ENCODE measurements around the gene SSH3. TPM values are rescaled to one million over a fixed set of nuclear protein-coding genes. Genes with fewer than 3 reads are reported as not detected.

SSH3 gene
- total RNA-seq, 2 experiments from 2014 or later: 10.7 to 26.4 TPM

DNA sequence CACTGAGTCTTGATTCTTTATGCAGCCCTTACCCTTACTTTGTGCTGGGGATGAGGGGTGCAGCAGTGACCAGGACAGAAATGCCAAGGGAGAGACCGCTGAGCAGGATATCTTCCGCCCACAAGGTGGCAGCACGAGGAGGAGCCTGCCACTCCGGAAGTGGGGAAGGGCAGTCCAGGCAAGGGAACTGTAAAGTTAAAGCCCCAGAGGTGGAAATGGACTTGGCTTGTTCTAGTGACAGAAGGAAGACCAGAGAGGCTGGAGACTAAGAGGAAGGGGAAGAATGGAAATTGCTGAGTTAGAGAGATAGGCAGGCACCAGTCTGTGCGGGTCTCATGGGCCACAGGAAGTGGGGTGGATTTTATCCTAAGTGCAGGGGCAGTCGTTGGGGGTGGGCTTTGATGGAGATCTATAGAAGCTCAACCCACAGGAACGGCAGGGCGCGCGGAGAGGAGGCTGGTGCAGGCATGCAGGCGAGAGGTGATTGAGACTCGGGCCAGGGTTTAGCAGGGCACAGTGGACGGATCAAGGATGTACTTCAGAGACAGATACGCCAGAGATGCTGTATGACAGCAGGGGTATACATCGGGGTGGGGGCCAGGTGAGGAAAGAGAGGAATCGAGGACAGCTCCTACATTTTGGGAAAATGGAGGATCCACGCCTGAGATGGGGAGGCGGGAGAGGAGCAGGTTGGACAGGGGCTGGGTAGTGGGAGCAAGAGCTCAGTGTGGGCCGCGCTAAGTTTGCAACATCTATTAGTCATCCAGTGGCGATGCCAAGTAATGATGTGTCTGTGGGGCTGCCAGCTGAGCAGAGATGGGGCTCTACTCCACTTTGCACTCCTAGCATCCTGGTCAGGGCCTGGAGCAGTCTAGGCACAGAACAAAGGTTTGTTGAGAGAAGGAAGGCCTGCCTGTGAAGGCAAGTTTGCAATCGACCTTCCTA is 40.3 kb upstream of the SSH3 start:
- DNase-seq (peak; percentile 86), ATAC-seq (peak; percentile 48)
- no peaks in the 10 kb centered on the region for H3K9me3 Mint-ChIP-seq (ENCODE audit: low read depth)
- peak overlapping the region; percentile 24 for H3K4me3 Mint-ChIP-seq
- H3K27me3 Mint-ChIP-seq: peaks cover 4% of the 10 kb centered on the region
- peak overlapping the region; percentile 77 for H3K27ac Mint-ChIP-seq
- CTCF ChIA-PET: interaction anchor here (0.5 to 4.9 kb wide), 33 partner anchors 9 to 320 kb away, joined by 3 to 153 read pairs (median 7); partner anchors contain the start of genes ANKRD13D, POLD4, PPP1CA and RAD9A
- peaks cover 52% of the 10 kb centered on the region for H3K4me1 Mint-ChIP-seq
- peaks cover 11% of the 10 kb centered on the region for H3K36me3 Mint-ChIP-seq

DNA sequence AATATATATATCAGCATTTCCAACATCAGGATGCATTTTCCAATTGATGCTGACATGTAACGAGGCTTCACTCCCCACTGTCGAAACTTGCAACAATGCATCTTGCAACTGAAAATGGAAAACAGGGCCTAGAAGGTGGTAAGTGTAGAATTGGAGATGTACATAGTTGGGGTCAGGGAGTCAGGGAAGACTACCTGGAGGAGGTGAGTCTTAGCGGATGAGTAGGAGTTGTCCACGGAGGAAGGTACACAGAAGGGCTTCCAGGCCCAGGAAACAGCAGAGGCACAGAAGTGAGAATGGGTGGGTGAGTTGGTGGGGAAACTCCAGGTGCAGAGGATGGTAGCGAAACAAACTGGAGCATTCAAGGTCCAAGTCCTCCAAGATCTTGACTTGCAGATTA is 39.1 kb upstream of the SSH3 start:
- Mint-ChIP-seq H3K27ac (peak overlapping the region; percentile 70), H3K4me3 (no peak overlapping the region)

DNA sequence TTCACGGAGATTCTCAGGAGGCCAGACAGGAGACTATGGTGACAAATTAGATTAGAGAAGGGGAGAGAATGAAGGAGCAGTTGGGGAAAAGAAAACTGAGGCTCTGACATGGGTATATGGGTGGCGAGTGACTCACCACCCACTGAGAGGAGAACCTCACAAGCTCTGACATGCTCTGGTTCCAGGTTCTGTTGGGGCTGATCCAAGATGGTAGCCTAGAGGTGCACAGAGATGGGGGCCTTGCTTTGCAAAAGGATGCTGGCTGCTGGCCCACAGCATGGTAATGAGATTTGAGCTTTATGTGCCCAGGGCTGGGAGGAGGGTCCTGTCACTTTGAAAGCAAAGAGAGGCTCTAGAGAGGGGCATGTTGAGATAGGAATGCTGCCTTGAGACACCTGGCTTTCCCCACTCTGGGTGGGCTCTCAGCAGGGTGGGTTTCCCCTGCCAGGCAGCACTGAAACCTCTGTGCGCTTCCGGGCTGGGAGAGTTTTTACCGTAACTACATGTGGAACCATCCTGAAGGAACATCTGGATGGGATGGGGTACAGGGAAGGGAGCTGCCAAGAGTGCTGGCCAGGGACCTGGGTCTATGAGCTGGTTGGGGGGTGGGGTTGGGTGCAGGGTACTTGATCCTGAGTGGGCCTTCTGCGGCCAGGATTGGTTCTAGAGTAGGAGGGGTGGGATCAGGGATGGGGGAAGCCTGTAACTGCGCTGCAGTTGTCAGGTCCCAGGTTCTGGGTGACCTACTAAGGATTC is 38.3 kb upstream of the SSH3 start:
- Mint-ChIP-seq H3K9me3 (ENCODE audit: low read depth) (no peaks in the 10 kb centered on the region), H3K27me3 (peaks cover 4% of the 10 kb centered on the region), H3K4me3 (peak overlapping the region; percentile 62), H3K36me3 (peaks cover 30% of the 10 kb centered on the region), H3K4me1 (peaks cover 63% of the 10 kb centered on the region), H3K27ac (peak overlapping the region; percentile 70)
- CTCF ChIA-PET: interaction anchor here (0.6 to 4.9 kb wide), 9 partner anchors 9 to 136 kb away, joined by 3 to 153 read pairs (median 4); partner anchors contain the start of genes ANKRD13D, POLD4 and PPP1CA
- DNase-seq (no peak), ATAC-seq (no peak)

More for the DNA sequence above, 39.1 kb upstream of the SSH3 start:
- ATAC-seq (no peak), DNase-seq (no peak)
- no peaks in the 10 kb centered on the region for H3K9me3 Mint-ChIP-seq (ENCODE audit: low read depth)
- peaks cover 22% of the 10 kb centered on the region for H3K36me3 Mint-ChIP-seq
- CTCF ChIA-PET: interaction anchor here (0.9 to 4.9 kb wide), 7 partner anchors 10 to 117 kb away, joined by 3 to 153 read pairs (median 21); partner anchors contain the start of genes ANKRD13D and POLD4
- H3K4me1 Mint-ChIP-seq: peaks cover 55% of the 10 kb centered on the region
- H3K27me3 Mint-ChIP-seq: peaks cover 4% of the 10 kb centered on the region

DNA sequence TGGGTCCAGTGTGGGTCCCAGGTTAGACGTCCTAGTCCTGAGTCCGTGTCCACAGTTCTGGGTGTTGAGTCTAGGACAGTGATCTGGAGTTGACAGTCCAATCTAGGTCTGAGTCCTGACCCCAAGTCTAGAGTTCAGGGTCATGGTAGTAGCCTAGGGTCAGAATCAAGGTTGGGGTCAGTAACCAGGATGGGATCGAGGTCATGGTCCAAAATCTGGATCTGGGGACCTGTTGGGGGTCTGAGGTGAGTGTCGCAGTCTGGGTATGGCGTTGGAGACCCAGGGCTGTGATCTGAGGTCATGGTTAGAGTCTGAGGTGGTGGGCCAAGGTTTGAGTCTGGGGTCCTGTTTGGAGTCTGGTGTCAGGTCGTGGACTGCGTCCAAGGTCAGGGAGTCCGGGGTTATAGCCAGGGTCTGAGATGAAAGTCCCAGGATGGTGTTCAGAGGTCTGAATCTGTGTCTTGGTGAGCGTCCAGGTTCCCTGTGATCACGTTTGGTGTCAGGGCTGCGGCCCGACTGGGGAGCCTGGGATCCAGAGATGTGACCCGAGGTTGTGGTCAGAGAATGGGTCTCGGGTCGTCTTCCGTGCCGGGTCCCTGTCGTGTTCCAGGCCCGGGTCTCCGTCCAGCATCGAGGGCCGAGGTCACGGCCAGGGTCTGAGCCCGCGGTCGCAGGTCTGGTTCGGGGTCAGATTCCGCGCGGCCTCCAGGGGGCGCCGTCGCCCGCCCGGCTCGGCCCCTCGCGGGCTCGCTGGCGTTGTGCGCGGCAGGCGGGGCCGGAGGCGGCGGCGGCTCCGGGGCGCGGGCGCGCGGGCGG is 37.5 kb upstream of the SSH3 start:
- Mint-ChIP-seq H3K4me3 (peak overlapping the region; percentile 62), H3K27ac (peak overlapping the region; percentile 79)

DNA sequence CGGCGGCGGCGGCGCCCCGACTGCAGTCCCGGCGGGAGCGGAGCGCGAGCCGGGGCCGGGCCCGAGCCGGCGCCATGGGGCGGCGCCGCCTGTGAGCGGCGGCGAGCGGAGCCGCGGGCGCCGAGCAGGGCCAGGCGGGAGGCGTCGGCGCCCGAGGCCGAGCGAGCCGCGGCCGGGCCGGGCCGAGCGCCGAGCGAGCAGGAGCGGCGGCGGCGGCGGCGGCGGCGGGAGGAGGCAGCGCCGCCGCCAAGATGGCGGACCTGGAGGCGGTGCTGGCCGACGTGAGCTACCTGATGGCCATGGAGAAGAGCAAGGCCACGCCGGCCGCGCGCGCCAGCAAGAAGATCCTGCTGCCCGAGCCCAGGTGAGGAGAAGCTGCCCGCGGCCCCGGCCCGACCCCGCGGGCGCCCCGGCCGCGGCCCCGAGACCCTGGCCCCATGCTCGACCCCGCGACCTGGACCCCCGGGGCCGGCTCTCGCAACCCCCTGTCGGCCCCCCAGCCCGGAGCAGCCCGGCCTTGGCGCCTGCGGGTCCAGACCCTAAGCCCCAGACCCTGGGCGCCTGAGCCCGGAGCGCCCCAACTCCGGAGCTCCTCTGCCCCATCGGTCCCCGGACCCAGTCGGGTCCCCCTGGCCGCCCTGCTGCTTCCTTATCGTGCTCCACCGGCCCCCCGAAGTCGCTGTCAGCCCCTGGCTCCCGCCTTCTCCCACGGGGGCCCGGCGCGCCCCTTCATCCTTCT is 36.7 kb upstream of the SSH3 start, which contains the start of gene GRK2:
Gene GRK2 (plus strand): TSS at position 25 of the 739 bp plus-strand sequence. CDS start 227 bp downstream, at position 252.
- ATAC-seq: peak; percentile 24
- CTCF ChIA-PET: interaction anchor here (0.6 to 9.3 kb wide), 10 partner anchors 12 to 79 kb away, joined by 3 to 137 read pairs (median 6); partner anchors contain the start of gene ANKRD13D
- H3K27me3 Mint-ChIP-seq: peaks cover 4% of the 10 kb centered on the region
- H3K9me3 Mint-ChIP-seq (ENCODE audit: low read depth): no peaks in the 10 kb centered on the region
- H3K4me3 Mint-ChIP-seq: peak within 1 kb of the TSS; percentile 99
- H3K36me3 Mint-ChIP-seq: peaks cover 46% of the 10 kb centered on the region
- H3K27ac Mint-ChIP-seq: peak within 1 kb of the TSS; percentile 98
- peak; percentile 64 for DNase-seq
- H3K4me1 Mint-ChIP-seq: peaks cover 74% of the 10 kb centered on the region

More for the DNA sequence above, 37.5 kb upstream of the SSH3 start:
- H3K9me3 Mint-ChIP-seq (ENCODE audit: low read depth): no peaks in the 10 kb centered on the region
- CTCF ChIA-PET: interaction anchor here (1.1 to 9.3 kb wide), 13 partner anchors 12 to 117 kb away, joined by 3 to 153 read pairs (median 7); partner anchors contain the start of genes ANKRD13D and POLD4
- H3K27me3 Mint-ChIP-seq: peaks cover 4% of the 10 kb centered on the region
- DNase-seq (peak; percentile 82), ATAC-seq (peak; percentile 48)
- peaks cover 38% of the 10 kb centered on the region for H3K36me3 Mint-ChIP-seq
- peaks cover 69% of the 10 kb centered on the region for H3K4me1 Mint-ChIP-seq

DNA sequence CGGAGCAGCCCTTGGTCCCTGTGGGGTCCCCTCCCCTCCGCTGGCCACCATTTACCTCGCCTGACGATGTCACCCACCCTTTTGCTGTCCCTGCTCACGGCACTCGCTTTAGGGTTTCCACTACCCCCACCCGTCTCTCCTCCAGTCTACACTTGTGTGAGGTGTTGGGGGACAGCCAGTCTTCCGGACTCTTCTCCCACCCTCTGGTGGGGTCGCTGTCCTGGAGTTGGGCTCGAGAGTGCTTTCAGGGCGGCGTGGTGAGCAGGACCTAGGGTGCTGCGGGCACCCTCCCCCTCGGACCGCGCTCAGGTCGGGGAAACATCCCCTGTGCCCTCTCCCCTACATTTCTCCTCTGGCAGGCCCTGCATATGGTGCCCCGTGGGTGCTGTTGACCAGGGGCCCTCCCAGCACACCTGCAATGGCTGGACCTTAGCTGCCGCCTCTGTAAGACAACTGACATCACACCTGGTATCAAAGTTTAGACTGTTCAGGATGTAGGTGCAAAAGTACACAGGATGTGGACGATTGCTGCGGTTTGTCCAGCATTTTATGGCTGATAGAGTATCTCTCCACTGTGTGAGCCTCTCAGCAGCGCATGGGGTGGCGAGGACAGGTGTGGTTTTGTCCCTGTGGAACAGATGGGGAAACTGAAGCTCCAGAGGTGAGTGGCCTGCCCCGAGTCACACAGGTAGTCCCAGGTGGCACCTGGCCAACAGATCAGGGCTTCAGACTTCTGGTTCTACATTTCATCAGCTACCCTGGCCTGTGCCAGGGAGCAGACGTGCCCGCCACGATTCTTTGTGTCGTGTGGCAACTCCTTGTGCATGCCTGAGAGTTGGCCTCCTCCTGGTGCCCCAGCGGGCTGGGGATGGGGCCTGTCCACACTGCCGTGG is 35.9 kb upstream of the SSH3 start:
- H3K9me3 Mint-ChIP-seq (ENCODE audit: low read depth): no peaks in the 10 kb centered on the region
- peak; percentile 1 for ATAC-seq

DNA sequence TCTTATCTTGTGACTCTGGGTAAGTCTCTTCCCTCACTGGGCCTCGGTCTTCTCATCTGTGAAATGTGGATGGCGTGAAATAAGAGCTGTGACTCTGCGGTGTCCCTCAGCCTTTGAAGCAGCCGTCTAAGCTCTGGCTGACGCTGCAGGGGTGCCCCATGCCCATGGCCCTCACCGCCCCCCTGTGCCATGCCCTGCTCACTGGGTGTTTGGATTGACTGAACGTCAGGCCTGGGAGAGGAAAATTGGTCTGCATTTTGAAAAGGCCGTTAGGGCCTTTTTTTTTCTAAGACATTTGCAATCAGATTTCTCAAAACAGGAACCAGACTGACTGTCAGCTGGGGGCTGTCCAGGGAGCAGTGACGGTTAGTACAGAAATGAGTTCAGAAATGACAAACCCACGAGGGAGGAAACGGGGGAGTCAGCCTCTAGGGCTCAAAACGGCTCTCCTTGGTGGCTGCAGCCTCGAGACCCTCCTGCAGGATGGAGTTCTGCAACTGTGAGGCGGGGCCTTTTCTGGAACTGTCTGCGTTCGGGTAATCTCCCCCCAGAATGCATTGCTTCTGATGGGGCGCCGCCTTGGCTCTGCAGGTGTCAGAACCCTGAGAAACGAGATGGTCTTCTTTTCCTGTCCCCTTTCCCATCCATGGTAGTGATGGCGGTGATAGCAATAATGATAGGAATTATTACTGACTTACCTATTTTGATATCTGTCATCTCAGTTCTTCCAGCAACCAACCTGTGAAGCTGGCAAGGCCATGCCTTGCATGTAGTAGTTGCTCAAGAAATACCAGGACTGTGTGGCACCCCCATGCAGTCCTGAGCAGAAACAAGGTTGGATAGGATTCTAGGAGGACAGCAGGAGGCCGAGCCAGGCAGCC is 35.0 kb upstream of the SSH3 start:
- H3K27me3 Mint-ChIP-seq: no peaks in the 10 kb centered on the region
- H3K36me3 Mint-ChIP-seq: peaks cover 57% of the 10 kb centered on the region
- H3K4me3 Mint-ChIP-seq: peak overlapping the region; percentile 99
- CTCF ChIA-PET: interaction anchor here (1.1 to 9.3 kb wide), 10 partner anchors 10 to 114 kb away, joined by 3 to 137 read pairs (median 8); partner anchors contain the start of genes ANKRD13D and POLD4
- H3K4me1 Mint-ChIP-seq: peaks cover 76% of the 10 kb centered on the region
- ATAC-seq: peak; percentile 58
- H3K9me3 Mint-ChIP-seq (ENCODE audit: low read depth): no peaks in the 10 kb centered on the region
- DNase-seq: peak; percentile 94
- H3K27ac Mint-ChIP-seq: peak overlapping the region; percentile 98

More for the DNA sequence above, 35.9 kb upstream of the SSH3 start:
- Mint-ChIP-seq H3K36me3 (peaks cover 52% of the 10 kb centered on the region), H3K27me3 (no peaks in the 10 kb centered on the region), H3K4me3 (peak overlapping the region; percentile 99), H3K27ac (peak overlapping the region; percentile 98), H3K4me1 (peaks cover 76% of the 10 kb centered on the region)
- CTCF ChIA-PET: interaction anchor here (0.6 to 9.3 kb wide), 15 partner anchors 11 to 115 kb away, joined by 3 to 137 read pairs (median 6); partner anchors contain the start of genes ANKRD13D and POLD4
- peak; percentile 82 for DNase-seq

DNA sequence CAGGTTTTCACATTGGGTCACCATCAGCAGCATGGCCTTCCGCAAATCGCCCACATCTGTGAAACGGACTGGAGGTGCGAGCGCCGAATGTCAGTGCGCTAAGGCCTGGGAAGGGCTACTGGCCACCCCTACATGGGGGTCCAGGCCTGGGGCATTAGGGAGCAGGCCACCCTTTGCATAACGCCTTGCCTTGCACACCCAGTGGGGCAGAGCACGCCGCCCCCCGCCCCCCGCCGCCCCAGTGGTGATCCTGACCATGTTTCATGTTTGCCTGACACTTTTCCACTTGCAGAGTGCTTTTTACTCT is 34.4 kb upstream of the SSH3 start:
- Mint-ChIP-seq H3K4me1 (peaks cover 79% of the 10 kb centered on the region), H3K27me3 (no peaks in the 10 kb centered on the region), H3K9me3 (ENCODE audit: low read depth) (no peaks in the 10 kb centered on the region), H3K4me3 (peak overlapping the region; percentile 99), H3K36me3 (peaks cover 57% of the 10 kb centered on the region), H3K27ac (peak overlapping the region; percentile 98)
- CTCF ChIA-PET: interaction anchor here (1.2 to 9.3 kb wide), 5 partner anchors 10 to 128 kb away, joined by 4 to 137 read pairs (median 12); partner anchors contain the start of gene ANKRD13D
- no peak for ATAC-seq
- DNase-seq: no peak

DNA sequence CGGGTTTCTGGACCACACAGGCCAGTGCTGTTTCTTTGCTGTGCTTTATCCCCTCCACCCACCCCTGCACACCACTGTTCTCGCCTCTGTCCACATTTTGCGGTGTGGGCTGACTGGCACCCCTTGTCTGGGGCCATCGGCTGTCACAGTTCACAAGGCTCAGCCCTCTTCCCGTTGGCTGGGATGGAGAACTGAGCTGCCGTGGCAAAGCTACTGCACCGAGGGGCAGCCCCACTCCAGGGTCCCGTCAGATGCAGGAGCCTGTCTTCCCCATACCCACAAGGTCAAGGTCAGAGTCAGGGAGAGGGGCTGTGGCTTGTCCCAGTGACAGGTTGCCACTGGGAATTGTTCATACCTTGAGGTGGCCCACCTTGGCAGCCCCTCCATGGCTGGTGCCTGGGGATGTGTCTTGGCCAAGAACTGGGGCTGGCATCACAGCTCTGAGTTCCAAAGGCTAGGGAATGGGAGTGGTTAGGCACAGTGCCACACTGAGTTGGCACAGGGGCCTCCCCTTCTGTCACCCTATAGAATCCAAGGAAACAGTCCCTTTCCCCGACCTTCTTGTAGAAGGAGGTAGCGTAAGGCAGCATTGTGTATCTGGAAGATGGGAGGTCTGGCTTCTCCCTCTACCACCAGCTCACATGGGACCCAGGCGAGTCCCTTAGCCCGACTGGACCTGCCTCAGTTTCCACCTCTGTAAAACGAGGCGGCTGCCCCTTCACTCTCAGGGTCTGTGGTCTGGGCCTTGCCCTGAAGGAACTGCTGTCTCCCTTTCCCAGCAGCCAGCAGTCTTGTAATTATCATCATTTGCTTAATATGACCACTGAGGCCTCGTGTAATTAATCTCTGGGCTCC is 33.7 kb upstream of the SSH3 start:
- Mint-ChIP-seq H3K36me3 (peaks cover 60% of the 10 kb centered on the region), H3K4me1 (peaks cover 79% of the 10 kb centered on the region), H3K27ac (peak overlapping the region; percentile 98), H3K4me3 (peak overlapping the region; percentile 99), H3K27me3 (no peaks in the 10 kb centered on the region), H3K9me3 (ENCODE audit: low read depth) (no peaks in the 10 kb centered on the region)
- DNase-seq (no peak), ATAC-seq (no peak)
- CTCF ChIA-PET: interaction anchor here (1.2 to 9.3 kb wide), 8 partner anchors 9 to 127 kb away, joined by 4 to 137 read pairs (median 9); partner anchors contain the start of gene ANKRD13D

All from activated CD8-positive, alpha-beta memory T cell treated with anti-CD3 and anti-CD28 coated beads, Interleukin-2, amount 10 ng/mL, durations not matched to agents 7 days and 5 days (primary cell).